ENCODE measurements around the gene ANKRD33. TPM values are rescaled to one million over a fixed set of nuclear protein-coding genes. Genes with fewer than 3 reads are reported as not detected.

The ANKRD33 gene
- total RNA-seq, 2 experiments from 2014 or later = not detected

GRCh38 chr12:51901881-51902280, 14.0 kb downstream of the ANKRD33 start:
- Mint-ChIP-seq H3K36me3 (ENCODE audit: low read depth) (no peaks in the 10 kb centered on the region), H3K4me1 (no peaks in the 10 kb centered on the region), H3K4me3 (no peak overlapping the region), H3K27me3 (peaks cover 16% of the 10 kb centered on the region), H3K9me3 (no peaks in the 10 kb centered on the region), H3K27ac (no peak overlapping the region)
- DNase-seq = no peak
- ChIA-PET CTCF (no interaction called here), POLR2A (no interaction called here)

- H3K4me3 Mint-ChIP-seq = no peak overlapping the region
- H3K27ac Mint-ChIP-seq = no peak overlapping the region
- DNase-seq = no peak
- H3K36me3 Mint-ChIP-seq (ENCODE audit: low read depth) = no peaks in the 10 kb centered on the region
- H3K27me3 Mint-ChIP-seq = peaks cover 29% of the 10 kb centered on the region
- no peaks in the 10 kb centered on the region for H3K9me3 Mint-ChIP-seq
- ChIA-PET CTCF (no interaction called here), POLR2A (no interaction called here)
- H3K4me1 Mint-ChIP-seq = no peaks in the 10 kb centered on the region
These were observed 17.1 kb downstream of the ANKRD33 start for GRCh38 chr12:51904951-51905470.

GRCh38 chr12:51905471-51906429, 17.8 kb downstream of the ANKRD33 start:
- CTCF ChIA-PET = no interaction called here
- no peak for DNase-seq
- Mint-ChIP-seq H3K4me3 (no peak overlapping the region), H3K4me1 (no peaks in the 10 kb centered on the region), H3K36me3 (ENCODE audit: low read depth) (no peaks in the 10 kb centered on the region), H3K27me3 (peaks cover 29% of the 10 kb centered on the region), H3K27ac (no peak overlapping the region), H3K9me3 (no peaks in the 10 kb centered on the region)
- POLR2A ChIA-PET = no interaction called here

- CTCF ChIA-PET = no interaction called here
- Mint-ChIP-seq H3K36me3 (ENCODE audit: low read depth) (no peaks in the 10 kb centered on the region), H3K27ac (no peak overlapping the region), H3K4me3 (no peak overlapping the region), H3K27me3 (peaks cover 29% of the 10 kb centered on the region), H3K9me3 (no peaks in the 10 kb centered on the region), H3K4me1 (no peaks in the 10 kb centered on the region)
- POLR2A ChIA-PET = no interaction called here
- DNase-seq = no peak
These were observed 18.7 kb downstream of the ANKRD33 start for GRCh38 chr12:51906430-51907082.

DNA sequence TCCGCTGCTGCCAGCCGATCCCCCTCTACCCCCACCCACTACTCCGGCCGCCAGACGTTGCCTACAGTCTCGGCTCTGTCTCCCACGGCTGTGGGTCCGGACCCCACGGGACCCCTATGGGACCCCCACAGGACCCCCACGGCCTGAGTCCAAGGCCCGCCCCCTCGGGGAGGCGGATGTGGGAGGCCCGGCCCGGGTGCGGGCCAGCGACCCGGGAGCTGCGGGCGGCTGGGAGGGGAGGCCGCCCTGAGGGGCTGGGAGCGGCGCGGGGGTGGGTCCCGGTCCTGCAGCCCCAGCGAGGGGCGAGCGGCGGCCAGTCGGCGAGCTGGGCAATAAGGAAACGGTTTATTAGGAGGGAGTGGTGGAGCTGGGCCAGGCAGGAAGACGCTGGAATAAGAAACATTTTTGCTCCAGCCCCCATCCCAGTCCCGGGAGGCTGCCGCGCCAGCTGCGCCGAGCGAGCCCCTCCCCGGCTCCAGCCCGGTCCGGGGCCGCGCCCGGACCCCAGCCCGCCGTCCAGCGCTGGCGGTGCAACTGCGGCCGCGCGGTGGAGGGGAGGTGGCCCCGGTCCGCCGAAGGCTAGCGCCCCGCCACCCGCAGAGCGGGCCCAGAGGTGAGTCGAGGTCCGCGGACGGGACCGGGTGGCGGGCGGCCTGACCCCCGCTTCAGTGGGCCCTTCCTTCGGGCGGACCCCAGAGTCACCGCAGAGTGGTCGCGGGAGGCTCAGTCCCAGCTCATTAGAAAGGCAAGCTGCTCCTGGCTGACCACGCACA, 19.4 kb downstream of the ANKRD33 start, which contains the start of gene ACVRL1:
Gene ACVRL1 (plus strand): TSS at position 422 of the 773 bp plus-strand sequence. CDS start 4,971 bp downstream, outside the sequence.
- H3K4me1 Mint-ChIP-seq = no peaks in the 10 kb centered on the region
- DNase-seq = no peak
- no peaks in the 10 kb centered on the region for H3K9me3 Mint-ChIP-seq
- H3K4me3 Mint-ChIP-seq = no peak within 1 kb of the TSS
- CTCF ChIA-PET = no interaction called here
- peaks cover 29% of the 10 kb centered on the region for H3K27me3 Mint-ChIP-seq
- no peaks in the 10 kb centered on the region for H3K36me3 Mint-ChIP-seq (ENCODE audit: low read depth)
- H3K27ac Mint-ChIP-seq = no peak within 1 kb of the TSS
- POLR2A ChIA-PET = no interaction called here

GRCh38 chr12:51907856-51908425, 20.0 kb downstream of the ANKRD33 start:
- ChIA-PET POLR2A (no interaction called here), CTCF (no interaction called here)
- no peak for DNase-seq
- no peaks in the 10 kb centered on the region for H3K36me3 Mint-ChIP-seq (ENCODE audit: low read depth)
- no peaks in the 10 kb centered on the region for H3K4me1 Mint-ChIP-seq
- H3K4me3 Mint-ChIP-seq = no peak overlapping the region
- no peaks in the 10 kb centered on the region for H3K9me3 Mint-ChIP-seq
- H3K27ac Mint-ChIP-seq = no peak overlapping the region
- H3K27me3 Mint-ChIP-seq = peaks cover 29% of the 10 kb centered on the region

DNA sequence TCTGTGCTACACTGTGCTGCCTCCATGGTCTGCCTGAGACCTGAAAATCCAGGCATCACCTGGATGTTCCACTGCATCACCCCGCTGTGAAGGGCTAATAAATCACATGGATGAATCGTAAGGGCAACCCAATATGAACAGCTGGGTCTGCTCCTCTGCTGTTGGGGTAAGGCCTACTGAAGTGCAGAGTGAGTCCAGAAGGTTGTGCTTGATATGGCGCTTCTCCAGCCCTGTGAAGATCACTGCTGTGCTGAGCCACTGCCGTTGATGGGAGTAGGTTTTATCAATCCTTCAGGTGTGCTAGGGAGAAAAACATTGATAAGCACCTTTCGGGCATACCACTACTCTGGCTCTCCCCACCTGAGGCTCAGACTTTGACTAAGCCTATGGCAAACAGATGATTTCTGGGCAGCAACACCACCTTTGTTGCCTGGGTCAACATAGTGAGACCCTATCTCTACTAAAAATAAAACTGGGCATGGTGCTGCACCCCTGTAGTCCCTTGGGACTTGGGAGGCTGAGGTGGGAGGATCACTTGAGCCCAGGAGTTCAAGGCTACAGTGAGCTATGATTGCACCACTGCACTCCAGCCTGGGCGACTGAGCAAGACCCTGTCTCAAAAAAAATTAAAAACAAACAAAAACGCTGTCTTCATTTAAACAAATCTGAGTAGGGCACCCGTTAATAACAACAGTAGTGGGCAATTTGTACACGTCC, 21.1 kb downstream of the ANKRD33 start:
- ChIA-PET POLR2A (no interaction called here), CTCF (no interaction called here)
- no peak overlapping the region for H3K4me3 Mint-ChIP-seq
- peaks cover 25% of the 10 kb centered on the region for H3K27me3 Mint-ChIP-seq
- H3K36me3 Mint-ChIP-seq (ENCODE audit: low read depth) = no peaks in the 10 kb centered on the region
- DNase-seq = no peak
- H3K4me1 Mint-ChIP-seq = no peaks in the 10 kb centered on the region
- no peaks in the 10 kb centered on the region for H3K9me3 Mint-ChIP-seq
- no peak overlapping the region for H3K27ac Mint-ChIP-seq

GRCh38 chr12:51910168-51910567, 22.3 kb downstream of the ANKRD33 start:
- POLR2A ChIA-PET = no interaction called here
- Mint-ChIP-seq H3K36me3 (ENCODE audit: low read depth) (no peaks in the 10 kb centered on the region), H3K9me3 (no peaks in the 10 kb centered on the region), H3K27me3 (peaks cover 24% of the 10 kb centered on the region), H3K27ac (no peak overlapping the region), H3K4me3 (no peak overlapping the region), H3K4me1 (no peaks in the 10 kb centered on the region)
- CTCF ChIA-PET = no interaction called here
- no peak for DNase-seq

DNA sequence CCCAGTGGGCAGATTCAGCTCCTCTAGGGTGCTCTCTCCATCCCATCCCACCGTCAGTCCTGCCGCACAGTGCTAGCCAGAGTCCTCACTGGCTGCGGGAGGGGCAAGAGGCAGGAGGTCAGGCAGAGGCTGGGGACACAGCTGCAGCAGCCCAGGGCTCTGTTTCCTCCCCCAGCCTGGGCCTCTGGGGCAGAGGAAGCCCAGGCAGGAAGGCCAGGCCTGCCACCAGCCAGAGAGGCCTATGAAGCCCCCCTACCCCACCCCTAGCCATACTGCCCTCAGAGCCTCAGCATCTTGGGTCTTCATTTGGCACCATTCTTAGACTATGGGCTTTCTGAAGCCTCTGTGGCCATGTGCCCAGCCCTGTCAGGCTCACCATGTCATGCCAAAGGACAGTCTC, 22.8 kb downstream of the ANKRD33 start:
- Mint-ChIP-seq H3K27ac (no peak overlapping the region), H3K36me3 (ENCODE audit: low read depth) (no peaks in the 10 kb centered on the region), H3K4me1 (no peaks in the 10 kb centered on the region), H3K27me3 (peaks cover 24% of the 10 kb centered on the region), H3K4me3 (no peak overlapping the region), H3K9me3 (no peaks in the 10 kb centered on the region)
- DNase-seq = no peak
- CTCF ChIA-PET = interaction anchor here (0.6 kb wide), 1 partner anchor 13 kb away, joined by 3 read pairs; no protein-coding TSS in a partner anchor
- POLR2A ChIA-PET = no interaction called here

GRCh38 chr12:51911307-51911706, 23.4 kb downstream of the ANKRD33 start:
- DNase-seq = no peak
- CTCF ChIA-PET = interaction anchor here (0.6 to 1.8 kb wide), 3 partner anchors 7 to 69 kb away, joined by 3 to 5 read pairs (median 3); no protein-coding TSS in a partner anchor
- H3K4me3 Mint-ChIP-seq = no peak overlapping the region
- H3K27ac Mint-ChIP-seq = no peak overlapping the region
- no peaks in the 10 kb centered on the region for H3K9me3 Mint-ChIP-seq
- H3K4me1 Mint-ChIP-seq = no peaks in the 10 kb centered on the region
- peaks cover 20% of the 10 kb centered on the region for H3K27me3 Mint-ChIP-seq
- H3K36me3 Mint-ChIP-seq (ENCODE audit: low read depth) = no peaks in the 10 kb centered on the region
- POLR2A ChIA-PET = no interaction called here

GRCh38 chr12:51911788-51912711, 24.1 kb downstream of the ANKRD33 start:
- no peak overlapping the region for H3K4me3 Mint-ChIP-seq
- POLR2A ChIA-PET = no interaction called here

More at GRCh38 chr12:51911788-51912711, 24.1 kb downstream of the ANKRD33 start:
- Mint-ChIP-seq H3K27me3 (peaks cover 17% of the 10 kb centered on the region), H3K36me3 (ENCODE audit: low read depth) (no peaks in the 10 kb centered on the region), H3K4me1 (no peaks in the 10 kb centered on the region), H3K27ac (no peak overlapping the region), H3K9me3 (no peaks in the 10 kb centered on the region)
- CTCF ChIA-PET = interaction anchor here (0.6 to 1.8 kb wide), 5 partner anchors 8 to 69 kb away, joined by 3 to 5 read pairs (median 3); no protein-coding TSS in a partner anchor
- DNase-seq = no peak

All from activated CD4-positive, alpha-beta memory T cell treated with anti-CD3 and anti-CD28 coated beads, Interleukin-2, amount 10 ng/mL, durations not matched to agents 7 days and 5 days (primary cell).